K562 (cell line): ENCODE measurements around the gene RBFOX1. TPM values are rescaled to one million over a fixed set of nuclear protein-coding genes. Genes with fewer than 3 reads are reported as not detected.

Experiments used
- ATAC-seq: fragments of 200-7000 bp; cut with Tn5 transposase; 3 replicates; pipeline ENCODE4 v1.9.1; 2020; ENCODE audit warnings: moderate library complexity
- BruUV-seq: library from RNA; stranded (reverse); fragments of 400-500 nt; replicated peaks from 2 replicates; lab custom pipeline; 2021; lab: Mats Ljungman, UMichigan
- CTCF ChIA-PET: fragments of 300-600 bp; formaldehyde crosslinking; extraction: SDS; loops from one replicate; lab custom pipeline; 2021; ENCODE audit warnings: low intra/inter-chr PET ratio; lab: Yijun Ruan, JAX
- POLR2A ChIA-PET: fragments of 300-600, 350-650 bp; sonication (Branson Sonifier 250); formaldehyde crosslinking; extraction: SDS; loops from one replicate; lab custom pipeline; 2021; ENCODE audit warnings: antibody characterized with exemption, inconsistent platforms; lab: Yijun Ruan, JAX
- DNase-seq, 4 experiments: peaks; one replicate each; pipeline versions ENCODE4 v3.0.0 to v3.0.0-alpha.2; 2011 to 2018; ENCODE audit warnings: low spot score in 3 of 4, mixed read lengths in 3 of 4; ENCODE audit errors: extremely low read depth in 1 of 4
- FAIRE-seq: peaks from 2 replicates; lab custom pipeline; 2011; peaks lifted over from hg19 to GRCh38; lab: Jason Lieb, UNC
- H2AFZ ChIP-seq: 2 replicates; pipeline ENCODE4 v1.6.0; 2011; ENCODE audit warnings: low read depth, low read length, control low read depth, inconsistent platforms
- H3K27ac ChIP-seq: fragments of 200-600 bp; 3 replicates; pipeline ENCODE4 v1.8.0; 2011; ENCODE audit warnings: low read depth, mild to moderate bottlenecking, control low read depth, inconsistent platforms, low read length, moderate library complexity, mixed read lengths; ENCODE audit errors: extremely low read depth
- H3K27me3 ChIP-seq, 2 experiments: fragments of 300-600 bp in 1 of 2; 2 replicates in 1 of 2; 3 replicates in 1 of 2; pipeline versions ENCODE4 v1.6.0 to v1.8.0; 2011; ENCODE audit warnings: inconsistent platforms in 2 of 2, low read length in 2 of 2, mild to moderate bottlenecking in 1 of 2, mixed read lengths in 1 of 2, moderate library complexity in 1 of 2; ENCODE audit not compliant: control insufficient read depth in 2 of 2, insufficient read depth in 2 of 2
- H3K36me3 ChIP-seq: fragments of 300-600 bp; 3 replicates; pipeline ENCODE4 v1.8.0; 2011; ENCODE audit warnings: mild to moderate bottlenecking, low read length, inconsistent platforms; ENCODE audit not compliant: control insufficient read depth, insufficient read depth
- H3K4me1 ChIP-seq, 2 experiments: fragments of 200-600 bp in 1 of 2; replicated peaks in 1 of 2; 2 replicates in 1 of 2; 3 replicates in 1 of 2; pipeline versions ENCODE4 v1.5.1 to v1.8.0; 2011; ENCODE audit warnings: inconsistent platforms in 2 of 2, low read length in 2 of 2, mild to moderate bottlenecking in 1 of 2, mixed read lengths in 1 of 2, moderate library complexity in 1 of 2; ENCODE audit not compliant: control insufficient read depth in 2 of 2, insufficient read depth in 2 of 2
- H3K4me2 ChIP-seq: 2 replicates; pipeline ENCODE4 v1.6.1; 2011; ENCODE audit warnings: low read length, control low read depth, inconsistent platforms, mixed read lengths; ENCODE audit not compliant: insufficient read depth
- H3K4me3 ChIP-seq: fragments of 200-600 bp; sonication (generic), shearing (Covaris generic); 2 replicates; pipeline ENCODE4 v1.5.1; 2016; ENCODE audit warnings: control low read depth, inconsistent platforms
- H3K79me2 ChIP-seq: fragments of 200-600 bp; 3 replicates; pipeline ENCODE4 v1.8.0; 2011; ENCODE audit warnings: low read length, inconsistent platforms; ENCODE audit not compliant: control insufficient read depth, insufficient read depth
- H3K9ac ChIP-seq, 2 experiments: 2 replicates each; pipeline versions ENCODE4 v1.6.0 to v1.6.1; 2011; ENCODE audit warnings: low read depth in 2 of 2, low read length in 2 of 2, control low read depth in 1 of 2, inconsistent platforms in 1 of 2, mild to moderate bottlenecking in 1 of 2, mixed read lengths in 1 of 2; ENCODE audit not compliant: insufficient read depth in 1 of 2
- H3K9me1 ChIP-seq: one replicate; pipeline ENCODE4 v1.6.0; 2011; ENCODE audit warnings: inconsistent platforms, mild to moderate bottlenecking, low read length, moderate library complexity; ENCODE audit not compliant: control insufficient read depth, insufficient read depth
- H3K9me3 ChIP-seq: replicated peaks from 2 replicates; pipeline ENCODE4 v1.5.1; 2011; ENCODE audit warnings: low read depth, low read length, inconsistent platforms; ENCODE audit not compliant: control insufficient read depth, insufficient read depth
- H4K20me1 ChIP-seq: replicated peaks from 2 replicates; pipeline ENCODE4 v1.6.1; 2011; ENCODE audit warnings: low read length, inconsistent platforms, mixed read lengths; ENCODE audit not compliant: control insufficient read depth, insufficient read depth
- CHD4 ChIP-seq: fragments of 200-600 bp; sonication (generic); IDR thresholded peaks from 3 replicates; pipeline ENCODE4 v1.6.1; 2012; ENCODE audit warnings: low read depth, mild to moderate bottlenecking, mixed read lengths, low read length, inconsistent platforms; ENCODE audit not compliant: insufficient read depth, insufficient replicate concordance, poor library complexity, severe bottlenecking
- FOXA1 ChIP-seq: fragments of 450-650 bp; IDR thresholded peaks from 2 replicates; pipeline ENCODE4 v1.6.1; 2016; ENCODE audit warnings: mild to moderate bottlenecking, borderline replicate concordance
- FOXM1 ChIP-seq, 2 experiments: fragments of 450-650 bp in 1 of 2; sonication (generic) in 1 of 2; formaldehyde crosslinking in 1 of 2; IDR thresholded peaks; 2 replicates each; pipeline versions ENCODE4 v1.6.1 to v1.9.0; 2017 to 2022; ENCODE audit warnings: low read depth in 2 of 2, mild to moderate bottlenecking in 2 of 2, missing genetic modification reagents in 1 of 2, moderate library complexity in 1 of 2
- HMGXB4 ChIP-seq: sonication (generic); formaldehyde crosslinking; IDR thresholded peaks from 2 replicates; pipeline ENCODE4 v1.8.1; 2023; ENCODE audit warnings: mild to moderate bottlenecking, missing genetic modification reagents
- KDM1A ChIP-seq, 2 experiments: fragments of 450-650 bp; IDR thresholded peaks; 2 replicates each; pipeline ENCODE4 v1.6.1; 2016; ENCODE audit warnings: mild to moderate bottlenecking in 2 of 2
- MTA1 ChIP-seq: fragments of 450-650 bp; IDR thresholded peaks from 2 replicates; pipeline ENCODE4 v1.6.1; 2017; ENCODE audit warnings: borderline replicate concordance
- NR1H2 ChIP-seq: sonication (generic); formaldehyde crosslinking; IDR thresholded peaks from 2 replicates; pipeline ENCODE4 v1.4.0; 2020; ENCODE audit warnings: mild to moderate bottlenecking, missing genetic modification reagents
- PBX2 ChIP-seq, 2 experiments: IDR thresholded peaks in 1 of 2; conservative IDR thresholded peaks in 1 of 2; 2 replicates each; pipeline ENCODE4 v1.6.1; 2016; ENCODE audit warnings: low read depth in 2 of 2, mild to moderate bottlenecking in 1 of 2, missing compliant biosample characterization in 1 of 2, missing genetic modification characterization in 1 of 2, moderate library complexity in 1 of 2
- SFPQ ChIP-seq: fragments of 200-400 bp; formaldehyde crosslinking; IDR thresholded peaks from 2 replicates; pipeline ENCODE4 v1.6.1; 2017; ENCODE audit warnings: mild to moderate bottlenecking, low read depth, low read length, moderate library complexity
- SIN3B ChIP-seq: fragments of 450-650 bp; IDR thresholded peaks from 2 replicates; pipeline ENCODE4 v1.6.1; 2017; ENCODE audit warnings: low read depth, mild to moderate bottlenecking, moderate library complexity
- SP1 ChIP-seq: sonication (generic); formaldehyde crosslinking; IDR thresholded peaks from 2 replicates; pipeline ENCODE4 v1.8.1; 2022; ENCODE audit warnings: mild to moderate bottlenecking, missing genetic modification reagents
- ZFP30 ChIP-seq: fragments of 250-450 bp; sonication (Bioruptor Pico); IDR thresholded peaks from 2 replicates; pipeline ENCODE4 v1.8.0; 2022; ENCODE audit warnings: moderate library complexity, mild to moderate bottlenecking, inconsistent platforms, borderline replicate concordance
- ZKSCAN8 ChIP-seq: fragments of 200-800 bp; sonication (Bioruptor generic); IDR thresholded peaks from 2 replicates; pipeline ENCODE4 v1.6.1; 2016; ENCODE audit warnings: missing genetic modification characterization, missing compliant biosample characterization
- WGBS: fragments of 100-300 bp; shearing (Covaris generic); methylation state at CpG from one replicate; pipeline ENCODE4 v1.1.6; 2016; ENCODE audit warnings: low coverage, mixed read lengths; ENCODE audit not compliant: insufficient coverage; ENCODE audit errors: missing lambda C conversion rate; 5-methylcytosine and 5-hydroxymethylcytosine counted together
- in situ Hi-C: fragments of 300-500 bp; cut with MboI; formaldehyde crosslinking; loops from 4 replicates; pipeline ENCODE4 v1.15.0; 2018; ENCODE audit warnings: inconsistent platforms, mixed read lengths
- intact Hi-C: fragments of 100-400 bp; cut with micrococcal nuclease; formaldehyde crosslinking; loops from 2 replicates; pipeline ENCODE4 v1.14.2; 2022
- polyA plus RNA-seq, 8 experiments: library from polyadenylated mRNA; depleted of rRNA in 4 of 8; stranded (reverse) in 5 of 8; unstranded in 3 of 8; fragments of >200 nt; fragmentation: Nextera tagmentation in 2 of 8; fragmentation: Illumina TruSeq in 1 of 8; extraction: Ambion mirVana in 2 of 8; extraction: Trizol in 1 of 8; gene quantifications; 2 replicates each; pipeline versions ENCODE4 v1.2.1 to v1.2.3, GENCODE V29; 2011 to 2014; ENCODE audit warnings: inconsistent platforms in 1 of 8, missing spikeins in 1 of 8
- total RNA-seq, 7 experiments: library from RNA; depleted of rRNA in 6 of 7; stranded (reverse); fragments of >200 nt in 6 of 7; fragmentation: Illumina TruSeq in 2 of 7; extraction: Trizol in 2 of 7; gene quantifications; 2 replicates each; pipeline versions ENCODE4 v1.2.1 to v1.2.3, GENCODE V29; 2011 to 2021; ENCODE audit warnings: low replicate concordance in 1 of 7

Gene RBFOX1
- total and polyA plus RNA-seq, 9 of the 15 experiments (the other 6 are each of a cell fraction or from before 2014, with no cell fraction given) = 0.03 TPM; not detected in 8

GRCh38 chr16:7597677-7598076 is 265.0 kb downstream of the RBFOX1 start:
- DNase-seq (no peak), ATAC-seq (no peak), FAIRE-seq (no peak)
- no peaks in the 10 kb centered on the region for H3K4me1 ChIP-seq
- peaks cover 0 to 5% of the 10 kb centered on the region in 2 experiments; a peak in 2 of 5 replicates for H3K27me3 ChIP-seq
- WGBS = 2% methylated on average over 3 of the region's 3 CpGs
- ChIA-PET CTCF (no interaction called here), POLR2A (no interaction called here)
- H3K9ac ChIP-seq = no peak overlapping the region
- no peaks in the 10 kb centered on the region for H3K9me1 ChIP-seq
- intact Hi-C loops = no loop called here
- no peaks in the 10 kb centered on the region for H4K20me1 ChIP-seq
- no TSS peak for BruUV-seq
- H2AFZ ChIP-seq = no peak overlapping the region
- H3K27ac ChIP-seq = no peak overlapping the region
- no peak overlapping the region for H3K4me3 ChIP-seq
- H3K9me3 ChIP-seq = no peaks in the 10 kb centered on the region
- no peaks in the 10 kb centered on the region for H3K36me3 ChIP-seq
- no peak overlapping the region for H3K4me2 ChIP-seq
- no peaks in the 10 kb centered on the region for H3K79me2 ChIP-seq
- in situ Hi-C loops = no loop called here
- TF ChIP-seq CHD4 (no peak), MTA1 (no peak), SIN3B (no peak), SP1 (CRISPR knock-in tag) (no peak), ZKSCAN8 (no peak), ZFP30 (no peak), NR1H2 (CRISPR knock-in tag) (no peak), KDM1A (IDR thresholded peaks at IDR 0.05) (no peak), PBX2 (CRISPR knock-in tag; IDR thresholded peaks at IDR 0.05; ENCODE audit: low read depth) (no peak), PBX2 (tag; conservative IDR thresholded peaks at IDR 0.05; ENCODE audit: low read depth) (no peak), SFPQ (no peak), FOXA1 (no peak), HMGXB4 (no peak), FOXM1 (IDR thresholded peaks at IDR 0.05; ENCODE audit: low read depth) (no peak), FOXM1 (CRISPR knock-in tag; IDR thresholded peaks at IDR 0.05; ENCODE audit: low read depth) (no peak)
